GM23338 (cell line): Measurements from ENCODE around the gene C13orf46.

Source experiments
- CTCF ChIP-seq, 2 experiments: fragments of 200-600 bp in 1 of 2; sonication (generic) in 1 of 2; conservative IDR thresholded peaks; 2 replicates each; pipeline versions ENCODE4 v1.5.1 to v1.6.1; 2016 to 2017; ENCODE audit warnings: antibody characterized with exemption in 2 of 2, low read depth in 2 of 2, mild to moderate bottlenecking in 2 of 2, moderate library complexity in 1 of 2
- ETS1 ChIP-seq: IDR thresholded peaks from 2 replicates; pipeline ENCODE4 v1.6.1; 2016; ENCODE audit warnings: antibody characterized with exemption
- EZH2 ChIP-seq: fragments of 200-600 bp; sonication (generic); IDR thresholded peaks from one replicate; pipeline ENCODE4 v1.8.0; 2017; ENCODE audit warnings: antibody characterized with exemption, mild to moderate bottlenecking, low read depth; ENCODE audit not compliant: unreplicated experiment
- EZH2phosphoT487 ChIP-seq: fragments of 200-600 bp; sonication (generic); IDR thresholded peaks from one replicate; pipeline ENCODE4 v1.8.1; 2018; ENCODE audit warnings: antibody characterized with exemption; ENCODE audit not compliant: unreplicated experiment
- POLR2AphosphoS5 ChIP-seq: IDR thresholded peaks from 2 replicates; pipeline ENCODE4 v1.6.1; 2016; ENCODE audit warnings: antibody characterized with exemption, low read depth
- REST ChIP-seq: IDR thresholded peaks from one replicate; pipeline ENCODE4 v1.6.1; 2018; ENCODE audit warnings: antibody characterized with exemption; ENCODE audit not compliant: unreplicated experiment

GRCh38 chr13:113912596-113912995 lies 61.3 kb downstream of the C13orf46 start:
- TF ChIP-seq CTCF (conservative IDR thresholded peaks at IDR 0.05; ENCODE audit: low read depth in 2 of 2) (no peak), POLR2AphosphoS5 (no peak), EZH2 (no peak), EZH2phosphoT487 (no peak), REST (no peak), ETS1 (no peak)
